Endometrium (tissue), 2 donors: Measurements from ENCODE around the gene NCEH1.
A peak's percentile ranks its signal among the peaks of the same experiment; 100 is the strongest.
"Not testable (repeated sequence)": the region's sequence is repeated elsewhere in the genome, so short reads cannot be mapped to it uniquely, and the experiment has no call there.

Experiments
- FAIRE-seq: peaks from 2 replicates; lab custom pipeline; 2012; peaks lifted over from hg19 to GRCh38; lab: Jason Lieb, UNC
- donor health status: control.
- donor health status: control.

The NCEH1 gene

DNA sequence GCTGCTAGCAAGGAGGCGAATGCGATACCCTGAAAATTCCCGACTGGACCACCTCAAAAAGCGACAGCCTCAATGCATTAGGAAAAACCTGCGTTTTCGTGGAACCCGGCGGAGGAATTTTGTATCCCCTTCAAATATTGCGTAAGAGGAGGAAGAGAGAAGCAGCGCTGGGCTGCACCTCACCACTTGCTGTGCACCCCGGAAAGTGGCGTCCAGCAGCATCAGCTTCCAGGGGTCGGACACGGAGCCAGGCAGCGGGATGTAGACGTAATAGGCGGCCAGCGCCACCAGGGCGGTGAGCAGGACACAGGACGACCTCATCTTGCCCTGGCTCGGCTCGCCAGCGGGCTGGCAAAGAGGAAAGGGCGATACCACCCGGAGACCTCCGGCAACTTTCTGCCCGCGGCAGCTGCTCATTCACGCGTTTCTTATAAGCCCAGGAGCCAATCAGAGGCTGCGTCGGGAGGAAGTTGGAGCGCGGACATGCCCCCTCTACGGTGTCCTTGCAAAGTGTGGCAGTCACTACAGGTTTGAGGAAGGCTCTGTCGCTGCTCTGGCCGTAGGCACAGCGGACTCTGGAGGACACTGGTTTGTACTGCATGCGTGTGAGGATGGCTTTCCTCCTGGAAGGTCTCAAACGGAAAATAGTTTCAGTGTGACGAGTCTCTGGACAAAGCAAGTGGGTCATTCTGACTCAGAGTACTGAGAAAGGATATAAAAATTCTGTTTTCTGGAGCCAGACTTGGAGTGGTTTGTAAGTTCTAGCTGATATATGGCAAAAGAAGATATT lies at the start of gene NCEH1:
TSS of gene NCEH1 (minus strand) at position 404 of the 790 bp plus-strand sequence. CDS start at position 321, 83 bp downstream.
- peak; percentile 39 for FAIRE-seq

DNA sequence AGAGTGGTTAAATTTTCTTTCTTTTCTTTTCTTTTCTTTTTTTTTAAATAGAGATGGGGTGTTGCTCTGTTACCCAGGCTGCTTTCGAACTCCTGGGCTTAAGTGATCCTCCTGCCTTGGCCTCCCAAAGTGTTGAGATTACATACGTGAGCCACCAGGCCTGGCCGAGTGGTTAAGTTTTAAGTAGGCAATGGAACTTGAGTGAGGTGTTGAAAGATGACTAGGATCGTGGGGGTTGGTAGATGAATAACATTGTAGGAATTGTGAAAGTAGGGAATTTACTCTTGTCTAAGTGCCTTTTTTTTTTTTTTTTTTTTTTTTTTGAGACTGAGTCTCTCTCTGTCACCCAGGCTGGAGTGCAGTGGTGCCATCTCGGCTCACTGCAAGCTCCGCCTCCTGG lies 49.5 kb upstream of the NCEH1 start:
- FAIRE-seq: not testable (repeated sequence)

GRCh38 chr3:172753125-172753524 lies 42.3 kb upstream of the NCEH1 start:
- no peak for FAIRE-seq

DNA sequence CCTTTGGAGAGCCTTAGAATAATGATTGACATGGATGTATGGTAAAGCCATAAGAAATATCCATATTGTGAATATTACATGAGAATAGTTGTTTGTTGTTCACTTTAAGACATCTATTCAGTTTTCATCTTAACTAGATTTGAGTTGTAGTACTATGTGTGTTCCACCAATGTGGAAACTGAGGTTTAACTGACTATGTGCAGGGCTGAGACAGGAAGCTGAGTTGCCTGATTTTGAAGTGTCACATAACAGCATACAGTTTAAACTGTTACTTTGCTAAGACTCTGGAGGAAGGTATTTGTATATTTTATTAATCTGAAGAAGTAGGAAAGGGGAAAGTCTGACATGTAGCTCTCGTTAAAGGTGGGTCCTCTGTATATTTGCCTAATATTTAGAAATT lies 41.8 kb upstream of the NCEH1 start:
- FAIRE-seq: no peak

- FAIRE-seq: no peak
These were observed 40.4 kb upstream of the NCEH1 start for GRCh38 chr3:172751175-172751704.

- peak; percentile 99 for FAIRE-seq
These were observed 39.7 kb upstream of the NCEH1 start, which contains the start of gene ECT2 for GRCh38 chr3:172750368-172751174. Gene ECT2 (plus strand): TSS chr3:172750726. CDS start chr3:172754531, 3,805 bp downstream.

GRCh38 chr3:172750069-172750367 lies 39.2 kb upstream of the NCEH1 start:
- no peak for FAIRE-seq

- no peak for FAIRE-seq
These were observed 38.5 kb upstream of the NCEH1 start for GRCh38 chr3:172749230-172749965.

DNA sequence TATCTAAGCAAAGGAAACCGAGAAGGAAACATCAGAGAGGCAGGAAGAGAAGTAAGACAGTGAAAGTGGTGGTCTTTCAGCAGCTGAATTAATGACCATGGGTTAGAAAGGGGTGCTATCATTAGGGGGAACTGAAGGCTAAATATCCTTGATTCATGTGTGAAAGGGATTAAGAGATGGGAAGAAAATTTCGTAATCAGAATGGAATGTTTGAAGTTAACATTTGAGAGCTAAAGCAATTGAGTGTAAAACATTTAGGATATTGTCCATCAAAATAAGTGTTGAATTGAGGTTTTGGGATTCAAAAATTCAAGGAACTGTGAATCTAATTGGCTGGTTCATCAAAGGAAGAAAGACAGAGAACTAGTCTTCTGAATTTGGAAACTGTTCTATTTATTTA lies 35.6 kb upstream of the NCEH1 start:
- no peak for FAIRE-seq

- FAIRE-seq: no peak
These were observed 28.6 kb upstream of the NCEH1 start for GRCh38 chr3:172739462-172739861.

- FAIRE-seq: no peak
These were observed 24.1 kb upstream of the NCEH1 start for GRCh38 chr3:172735014-172735413.

- no peak for FAIRE-seq
These were observed 15.5 kb upstream of the NCEH1 start for GRCh38 chr3:172726380-172726779.

DNA sequence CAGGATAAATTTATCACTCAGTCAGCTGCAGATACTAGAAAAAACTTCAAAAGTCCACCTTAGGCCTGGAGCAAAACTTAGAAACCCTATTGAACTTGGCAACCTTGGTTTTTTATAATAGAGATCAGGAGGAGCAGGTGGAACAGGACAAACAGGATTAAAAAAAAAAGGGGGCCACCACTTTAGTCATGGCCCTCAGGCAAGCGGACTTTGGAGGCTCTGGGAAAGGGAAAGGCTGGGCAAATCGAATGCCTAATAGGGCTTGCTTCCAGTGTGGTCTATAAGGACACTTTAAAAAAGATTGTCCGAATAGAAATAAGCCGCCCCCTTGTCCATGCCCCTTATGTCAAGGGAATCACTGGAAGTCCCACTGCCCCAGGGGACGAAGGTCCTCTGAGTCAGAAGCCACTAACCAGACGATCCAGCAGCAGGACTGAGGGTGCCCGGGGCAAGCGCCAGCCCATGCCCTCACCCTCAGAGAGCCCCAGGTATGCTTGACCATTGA lies 11.7 kb upstream of the NCEH1 start:
- FAIRE-seq: not testable (repeated sequence)

DNA sequence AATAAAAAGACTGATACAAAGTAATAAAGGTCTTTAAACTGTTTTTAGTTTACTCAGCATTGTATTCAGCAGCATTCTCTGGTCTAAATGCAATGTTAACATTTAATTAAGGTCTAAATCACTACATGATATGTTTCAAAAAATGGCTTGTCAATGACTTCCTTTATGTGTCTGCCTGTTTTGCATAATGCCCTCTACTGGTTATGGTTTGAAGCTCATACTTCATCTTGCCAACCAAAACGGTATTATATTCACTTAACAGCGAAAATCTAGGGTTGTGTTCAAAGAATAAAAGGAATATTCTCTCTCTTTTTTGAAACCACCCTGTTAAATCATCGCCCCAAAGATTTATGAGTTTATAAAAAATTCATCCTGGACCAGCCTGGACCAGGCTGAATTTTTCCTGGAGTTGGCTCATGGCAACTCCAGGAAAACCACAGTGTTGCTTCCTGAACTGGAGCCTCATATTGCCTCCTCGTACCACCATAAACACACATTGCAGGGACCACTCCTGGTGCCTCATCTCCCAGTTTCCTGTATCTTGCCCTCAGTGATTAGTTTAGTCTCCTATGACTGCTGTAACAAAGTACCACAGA lies 6.7 kb upstream of the NCEH1 start:
- no peak for FAIRE-seq

GRCh38 chr3:172716476-172716875 lies 5.6 kb upstream of the NCEH1 start:
- FAIRE-seq: no peak

DNA sequence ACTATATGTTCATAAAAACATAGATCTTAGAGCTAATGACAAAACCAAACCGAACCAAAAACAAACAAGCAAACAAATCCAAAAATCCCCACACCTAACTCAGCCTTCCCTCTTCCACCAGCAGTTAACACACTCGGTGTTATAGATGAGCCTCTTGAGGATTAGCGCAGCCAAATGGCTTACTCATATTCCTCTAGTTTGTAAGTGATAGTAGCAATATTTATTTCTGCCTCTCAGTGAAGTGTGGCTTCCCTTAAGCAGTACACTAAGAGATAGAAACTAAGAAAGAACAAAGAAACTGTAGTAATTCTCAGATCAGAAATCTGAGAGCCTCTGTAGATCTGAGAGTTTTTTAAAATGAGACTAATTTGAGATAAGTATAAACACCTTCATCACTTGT lies 2.4 kb upstream of the NCEH1 start:
- no peak for FAIRE-seq

GRCh38 chr3:172711454-172711795 lies 558 bp upstream of the NCEH1 start:
- FAIRE-seq: no peak

GRCh38 chr3:172709774-172710663 lies 848 bp downstream of the NCEH1 start:
- no peak for FAIRE-seq

- no peak for FAIRE-seq
These were observed 1.7 kb downstream of the NCEH1 start for GRCh38 chr3:172708921-172709773.

DNA sequence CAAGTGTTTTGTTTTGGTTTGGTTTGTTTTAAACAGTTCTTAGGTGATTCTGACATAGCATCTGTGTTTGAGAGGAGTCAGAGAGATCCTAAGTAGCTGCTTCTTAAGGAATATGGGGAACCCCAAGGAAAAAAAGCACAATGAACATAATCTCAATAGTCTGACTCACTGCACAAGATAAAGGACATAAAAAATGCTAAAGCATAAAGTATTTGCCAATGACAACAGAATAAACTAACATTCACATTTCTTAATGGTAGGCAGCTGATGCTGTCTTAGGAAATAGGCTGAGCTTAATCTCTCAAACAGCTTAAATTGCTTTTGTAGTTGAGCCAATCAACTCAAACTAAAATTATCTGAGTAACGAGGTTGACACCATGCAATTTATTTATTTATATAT lies 2.9 kb downstream of the NCEH1 start:
- FAIRE-seq: no peak
